ENCODE results near the gene GLI2.

The GLI2 gene

GRCh38 chr2:120750488-120751210 is 15.0 kb downstream of the GLI2 start:
- Mint-ChIP-seq H3K4me3 (no peak overlapping the region), H3K9me3 (peaks cover 2% of the 10 kb centered on the region), H3K27me3 (no peaks in the 10 kb centered on the region), H3K4me1 (no peaks in the 10 kb centered on the region), H3K36me3 (no peaks in the 10 kb centered on the region), H3K27ac (no peak overlapping the region)
- no peak for ATAC-seq

DNA sequence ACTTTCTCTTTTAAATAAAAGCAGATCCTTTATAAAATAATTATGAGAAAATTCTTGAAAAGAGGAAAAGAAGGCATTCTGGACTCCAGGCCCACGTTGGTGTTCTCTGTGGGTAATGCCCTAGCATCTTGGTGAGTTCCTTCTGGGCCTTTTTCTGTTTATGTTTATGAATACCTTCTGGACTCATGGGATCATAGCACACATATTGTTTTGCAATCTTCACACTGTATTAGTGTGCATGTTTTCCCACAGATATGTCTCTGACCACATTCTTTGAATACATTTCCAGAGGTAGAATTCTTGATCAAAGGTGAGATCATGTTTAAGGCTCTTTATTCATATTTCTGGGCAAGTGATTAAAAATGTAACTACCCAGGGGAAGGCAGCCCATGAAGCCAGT is 15.9 kb downstream of the GLI2 start:
- no peaks in the 10 kb centered on the region for H3K4me1 Mint-ChIP-seq
- no peak overlapping the region for H3K4me3 Mint-ChIP-seq
- H3K36me3 Mint-ChIP-seq: no peaks in the 10 kb centered on the region
- peaks cover 2% of the 10 kb centered on the region for H3K9me3 Mint-ChIP-seq
- H3K27ac Mint-ChIP-seq: no peak overlapping the region
- no peaks in the 10 kb centered on the region for H3K27me3 Mint-ChIP-seq
- no peak for ATAC-seq

- Mint-ChIP-seq H3K4me3 (no peak overlapping the region), H3K9me3 (peaks cover 2% of the 10 kb centered on the region)
- no peak for ATAC-seq
These were observed 18.6 kb downstream of the GLI2 start for GRCh38 chr2:120754067-120754960.

DNA sequence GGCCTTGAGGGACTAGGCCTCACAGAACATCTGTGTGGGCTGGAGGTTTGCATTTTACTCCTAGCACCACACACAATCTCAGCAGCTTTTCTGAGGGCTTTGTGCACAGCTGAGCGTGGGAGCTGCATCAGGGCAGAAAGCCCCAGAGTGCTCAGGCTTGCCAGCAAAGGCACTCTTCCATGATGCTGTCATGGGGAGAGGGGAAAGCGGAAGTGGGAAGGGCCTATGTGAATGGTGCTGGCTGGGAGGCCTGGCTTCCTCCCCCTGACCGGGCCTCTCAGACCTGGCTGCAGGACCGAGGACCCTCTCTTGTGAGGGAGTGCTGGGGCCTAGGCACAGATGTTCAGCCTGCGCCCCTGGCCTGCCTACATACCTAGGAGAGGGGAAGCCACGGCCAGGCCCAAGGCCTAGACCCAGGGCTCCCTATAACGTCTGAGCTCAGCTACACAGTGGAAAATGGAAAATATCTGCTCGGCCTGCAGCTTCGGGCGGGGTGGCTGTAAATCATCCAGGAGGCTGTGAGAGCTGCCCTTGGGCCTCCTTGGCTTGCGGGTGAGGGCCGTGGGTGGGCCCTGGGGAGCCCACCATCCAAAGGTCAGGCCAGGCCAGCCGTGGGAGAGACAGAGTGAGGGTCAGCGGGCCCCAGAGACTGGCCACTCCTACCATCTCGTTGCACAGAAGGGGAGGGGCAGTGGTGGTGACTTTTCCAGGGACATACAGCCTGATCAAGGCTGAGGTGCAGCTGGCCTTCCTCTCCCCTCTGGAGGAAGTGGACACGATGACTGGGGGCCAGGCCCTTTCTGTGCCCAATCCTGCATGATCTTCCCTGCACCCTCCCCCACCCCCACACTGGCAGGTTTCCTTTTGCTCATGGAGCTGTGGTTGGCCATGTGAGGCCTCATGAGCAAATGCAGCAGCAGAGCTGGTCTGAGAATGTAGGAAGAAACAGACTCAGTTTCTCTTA is 22.8 kb downstream of the GLI2 start:
- H3K27ac Mint-ChIP-seq: no peak overlapping the region
- H3K36me3 Mint-ChIP-seq: no peaks in the 10 kb centered on the region
- H3K9me3 Mint-ChIP-seq: peaks cover 2% of the 10 kb centered on the region
- no peaks in the 10 kb centered on the region for H3K4me1 Mint-ChIP-seq
- no peak overlapping the region for H3K4me3 Mint-ChIP-seq
- ATAC-seq: no peak
- peaks cover 35% of the 10 kb centered on the region for H3K27me3 Mint-ChIP-seq

More at GRCh38 chr2:120754067-120754960, 18.6 kb downstream of the GLI2 start:
- no peak overlapping the region for H3K27ac Mint-ChIP-seq
- no peaks in the 10 kb centered on the region for H3K4me1 Mint-ChIP-seq
- no peaks in the 10 kb centered on the region for H3K36me3 Mint-ChIP-seq
- peaks cover 16% of the 10 kb centered on the region for H3K27me3 Mint-ChIP-seq

GRCh38 chr2:120759543-120760331 is 24.1 kb downstream of the GLI2 start:
- no peak overlapping the region for H3K4me3 Mint-ChIP-seq
- no peaks in the 10 kb centered on the region for H3K4me1 Mint-ChIP-seq
- H3K27me3 Mint-ChIP-seq: peaks cover 35% of the 10 kb centered on the region
- no peak overlapping the region for H3K27ac Mint-ChIP-seq
- H3K36me3 Mint-ChIP-seq: no peaks in the 10 kb centered on the region
- H3K9me3 Mint-ChIP-seq: no peaks in the 10 kb centered on the region
- no peak for ATAC-seq

GRCh38 chr2:120760446-120761135 is 24.9 kb downstream of the GLI2 start:
- no peak for ATAC-seq
- no peak overlapping the region for H3K27ac Mint-ChIP-seq
- peaks cover 35% of the 10 kb centered on the region for H3K27me3 Mint-ChIP-seq
- H3K4me1 Mint-ChIP-seq: no peaks in the 10 kb centered on the region
- H3K4me3 Mint-ChIP-seq: no peak overlapping the region
- H3K9me3 Mint-ChIP-seq: no peaks in the 10 kb centered on the region
- H3K36me3 Mint-ChIP-seq: no peaks in the 10 kb centered on the region

DNA sequence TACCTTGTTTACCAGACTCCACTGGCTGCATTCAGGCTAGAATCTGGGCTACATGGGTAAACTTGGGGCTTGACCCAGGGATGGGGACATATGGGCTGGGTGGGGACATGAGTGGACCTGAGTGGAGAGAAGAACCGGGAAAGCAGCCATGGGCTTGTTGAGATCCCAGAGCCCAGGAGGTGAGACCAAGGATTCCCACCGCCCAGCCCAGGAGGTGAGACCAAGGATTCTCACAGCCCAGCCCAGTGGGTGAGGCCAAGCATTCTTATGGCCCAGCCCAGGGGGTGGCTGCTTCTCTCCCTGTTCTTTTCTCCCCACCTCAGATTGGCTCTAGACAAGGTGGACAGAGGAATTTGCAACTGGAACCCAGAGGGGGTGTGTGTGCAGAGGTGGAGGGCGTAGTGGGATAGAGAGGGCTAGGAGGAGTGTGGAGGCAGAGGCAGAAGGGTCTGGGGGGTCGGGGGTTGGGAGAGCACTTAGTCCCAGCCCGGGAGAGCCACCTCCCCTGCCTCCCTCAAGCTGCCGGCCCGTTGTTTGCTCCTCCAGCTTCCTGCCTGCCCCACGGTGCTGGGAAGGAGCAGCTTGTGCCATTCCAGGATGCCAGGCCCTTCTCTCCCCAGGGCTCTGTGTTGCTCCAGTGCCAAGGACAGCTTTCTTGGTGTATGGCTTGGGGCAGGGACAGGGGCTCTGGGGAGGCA is 25.6 kb downstream of the GLI2 start:
- ATAC-seq: no peak

DNA sequence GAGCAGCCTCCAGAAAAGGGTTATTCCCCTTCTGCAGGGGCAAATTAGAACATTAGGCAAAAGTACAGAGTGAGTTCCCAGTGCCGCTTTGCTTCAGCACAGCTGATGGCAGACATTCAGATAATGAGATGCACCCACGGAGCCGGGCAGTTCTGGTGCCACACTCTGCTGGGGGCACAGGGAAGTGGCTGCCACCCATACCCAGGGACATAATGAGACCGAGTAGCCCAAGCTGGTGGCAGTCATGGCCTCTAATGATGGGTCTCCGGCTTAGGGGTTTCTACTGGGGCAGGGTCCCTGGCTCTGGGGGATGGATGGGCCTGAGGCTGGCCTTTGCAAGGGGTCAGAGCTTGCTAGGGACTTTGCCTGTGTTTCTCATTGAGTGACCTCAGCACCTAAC is 26.2 kb downstream of the GLI2 start:
- H3K9me3 Mint-ChIP-seq: no peaks in the 10 kb centered on the region

More for the DNA sequence above, 25.6 kb downstream of the GLI2 start:
- Mint-ChIP-seq H3K4me3 (no peak overlapping the region), H3K36me3 (no peaks in the 10 kb centered on the region), H3K27ac (no peak overlapping the region), H3K27me3 (peaks cover 35% of the 10 kb centered on the region), H3K9me3 (no peaks in the 10 kb centered on the region), H3K4me1 (no peaks in the 10 kb centered on the region)

GRCh38 chr2:120762341-120763061 is 26.8 kb downstream of the GLI2 start:
- no peak overlapping the region for H3K27ac Mint-ChIP-seq
- no peak overlapping the region for H3K4me3 Mint-ChIP-seq
- H3K27me3 Mint-ChIP-seq: peaks cover 30% of the 10 kb centered on the region

More for the DNA sequence above, 26.2 kb downstream of the GLI2 start:
- peaks cover 35% of the 10 kb centered on the region for H3K27me3 Mint-ChIP-seq
- ATAC-seq: no peak
- no peaks in the 10 kb centered on the region for H3K36me3 Mint-ChIP-seq
- no peak overlapping the region for H3K27ac Mint-ChIP-seq
- no peaks in the 10 kb centered on the region for H3K4me1 Mint-ChIP-seq
- H3K4me3 Mint-ChIP-seq: no peak overlapping the region

DNA sequence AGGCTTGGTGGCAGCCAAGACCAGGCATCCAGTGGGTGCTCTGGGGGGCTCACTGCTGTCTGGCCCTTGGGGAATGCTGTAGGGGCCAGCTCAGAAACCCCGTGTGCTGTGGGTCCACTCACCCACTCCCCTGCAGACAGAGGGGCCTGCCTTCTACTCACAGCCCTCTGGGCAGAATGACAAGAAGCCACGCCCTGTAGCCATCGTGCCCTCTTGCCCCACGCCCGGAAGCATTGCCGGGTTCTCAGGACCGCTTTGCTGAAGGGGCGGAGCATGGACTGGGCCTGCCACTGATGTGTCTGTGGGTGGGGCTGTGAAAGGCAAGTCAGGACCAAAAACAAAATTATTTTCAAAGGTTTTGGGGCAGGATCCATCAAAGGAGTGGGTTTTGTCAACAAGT is 27.8 kb downstream of the GLI2 start:
- Mint-ChIP-seq H3K9me3 (no peaks in the 10 kb centered on the region), H3K4me3 (no peak overlapping the region), H3K4me1 (no peaks in the 10 kb centered on the region), H3K36me3 (no peaks in the 10 kb centered on the region), H3K27me3 (peaks cover 20% of the 10 kb centered on the region), H3K27ac (no peak overlapping the region)
- ATAC-seq: no peak

More at GRCh38 chr2:120762341-120763061, 26.8 kb downstream of the GLI2 start:
- H3K36me3 Mint-ChIP-seq: no peaks in the 10 kb centered on the region
- H3K9me3 Mint-ChIP-seq: no peaks in the 10 kb centered on the region
- H3K4me1 Mint-ChIP-seq: no peaks in the 10 kb centered on the region
- ATAC-seq: no peak

GRCh38 chr2:120763931-120764330 is 28.3 kb downstream of the GLI2 start:
- H3K27me3 Mint-ChIP-seq: peaks cover 19% of the 10 kb centered on the region

DNA sequence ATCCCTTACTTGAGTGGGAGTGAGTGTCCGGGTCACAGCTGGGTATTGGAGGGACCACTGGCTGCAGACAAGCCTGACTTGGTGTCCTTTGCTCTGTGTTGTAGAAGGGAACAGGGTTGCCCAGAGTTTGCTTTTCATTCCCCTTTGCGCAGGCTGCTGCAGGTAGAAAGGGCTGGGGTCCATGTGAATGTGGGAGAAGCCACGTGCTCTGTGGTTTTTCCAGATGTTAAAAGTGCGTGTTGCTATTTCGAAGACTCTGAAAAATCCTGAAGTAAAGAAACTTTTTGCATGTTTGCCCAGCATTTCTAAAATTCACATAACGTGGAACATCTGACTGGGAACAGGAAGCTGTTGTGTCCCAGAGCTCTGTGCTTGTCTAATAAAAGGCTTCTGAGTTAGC is 28.8 kb downstream of the GLI2 start:
- H3K27ac Mint-ChIP-seq: no peak overlapping the region
- H3K4me1 Mint-ChIP-seq: no peaks in the 10 kb centered on the region
- H3K27me3 Mint-ChIP-seq: peaks cover 19% of the 10 kb centered on the region
- H3K9me3 Mint-ChIP-seq: no peaks in the 10 kb centered on the region
- H3K36me3 Mint-ChIP-seq: no peaks in the 10 kb centered on the region
- no peak overlapping the region for H3K4me3 Mint-ChIP-seq
- no peak for ATAC-seq

More at GRCh38 chr2:120763931-120764330, 28.3 kb downstream of the GLI2 start:
- no peak overlapping the region for H3K4me3 Mint-ChIP-seq
- no peaks in the 10 kb centered on the region for H3K9me3 Mint-ChIP-seq
- no peaks in the 10 kb centered on the region for H3K4me1 Mint-ChIP-seq
- H3K27ac Mint-ChIP-seq: no peak overlapping the region
- no peaks in the 10 kb centered on the region for H3K36me3 Mint-ChIP-seq
- ATAC-seq: no peak
